ENCODE data around the gene ARHGAP4.

The ARHGAP4 gene

DNA sequence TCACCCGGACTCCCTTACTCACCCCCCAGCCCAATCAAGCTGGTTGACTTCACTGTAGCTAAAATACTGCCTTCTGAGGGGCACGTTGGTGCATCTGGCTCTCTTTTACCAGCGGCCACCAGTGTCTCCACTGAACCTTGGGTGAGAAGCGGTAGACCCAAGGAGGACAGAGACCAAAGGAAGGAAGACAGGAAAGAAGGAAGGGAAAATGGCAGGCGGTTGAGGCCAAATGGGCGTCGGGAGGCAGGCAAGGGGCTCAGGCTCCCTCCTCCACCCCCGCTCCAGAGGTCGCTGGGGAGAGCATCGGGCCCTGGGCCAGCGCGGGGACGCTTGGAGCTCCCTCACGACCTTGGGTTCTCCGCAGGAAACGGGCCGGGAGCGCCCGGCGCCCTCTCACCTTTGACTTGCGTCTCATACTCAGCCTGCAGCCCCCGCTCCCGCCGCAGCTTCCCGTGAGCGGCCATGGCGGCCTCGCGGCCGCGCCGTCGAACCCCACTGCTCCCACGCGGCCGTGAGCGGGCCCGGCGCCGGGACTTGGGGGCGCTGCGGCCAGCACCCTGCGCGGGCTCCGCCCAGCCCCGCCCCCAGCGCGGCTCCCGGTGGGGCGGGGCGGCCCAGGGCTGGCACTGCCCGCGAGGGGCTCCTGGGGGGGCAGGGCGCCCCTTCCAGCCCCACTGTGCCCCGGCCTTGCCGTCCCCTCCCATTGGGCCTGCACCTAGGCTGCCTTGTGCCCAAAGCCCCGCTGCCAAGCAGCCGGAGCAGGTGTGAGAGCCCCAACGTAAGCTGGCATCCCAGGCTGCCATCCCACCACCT is at the start of gene ARHGAP4:
ARHGAP4 (minus strand) TSS at position 526 of the 813 bp plus-strand sequence; CDS start at position 464, 62 bp downstream.
- DNase-seq = peak; percentile 46

DNA sequence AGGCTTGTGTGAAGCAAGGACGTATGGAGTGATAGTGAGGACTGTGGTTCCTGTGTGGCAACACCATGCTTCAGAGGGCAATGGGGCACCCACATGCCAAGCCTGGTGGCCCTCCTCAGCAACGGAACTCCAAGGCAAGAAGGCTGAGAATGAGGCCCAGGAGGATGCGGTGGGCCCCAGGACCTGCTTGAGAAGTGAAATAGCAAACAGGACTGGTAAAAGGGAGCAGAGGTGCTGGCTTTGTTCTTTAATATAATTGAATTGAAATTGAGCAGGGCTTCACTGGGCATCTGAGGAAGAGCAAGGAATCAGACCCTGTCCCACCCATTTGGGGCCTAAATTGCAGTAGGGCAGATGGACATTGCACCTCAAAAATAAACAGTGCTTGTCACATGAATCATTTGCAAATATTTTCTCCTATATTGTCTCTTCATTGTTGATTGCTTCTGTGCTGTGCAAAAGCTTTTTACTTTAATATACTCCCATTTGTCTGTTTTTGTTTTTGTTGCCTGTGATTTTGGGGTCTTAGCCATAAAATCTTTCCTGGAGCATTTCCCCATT is 48.7 kb upstream of the ARHGAP4 start:
- no peak for DNase-seq

DNA sequence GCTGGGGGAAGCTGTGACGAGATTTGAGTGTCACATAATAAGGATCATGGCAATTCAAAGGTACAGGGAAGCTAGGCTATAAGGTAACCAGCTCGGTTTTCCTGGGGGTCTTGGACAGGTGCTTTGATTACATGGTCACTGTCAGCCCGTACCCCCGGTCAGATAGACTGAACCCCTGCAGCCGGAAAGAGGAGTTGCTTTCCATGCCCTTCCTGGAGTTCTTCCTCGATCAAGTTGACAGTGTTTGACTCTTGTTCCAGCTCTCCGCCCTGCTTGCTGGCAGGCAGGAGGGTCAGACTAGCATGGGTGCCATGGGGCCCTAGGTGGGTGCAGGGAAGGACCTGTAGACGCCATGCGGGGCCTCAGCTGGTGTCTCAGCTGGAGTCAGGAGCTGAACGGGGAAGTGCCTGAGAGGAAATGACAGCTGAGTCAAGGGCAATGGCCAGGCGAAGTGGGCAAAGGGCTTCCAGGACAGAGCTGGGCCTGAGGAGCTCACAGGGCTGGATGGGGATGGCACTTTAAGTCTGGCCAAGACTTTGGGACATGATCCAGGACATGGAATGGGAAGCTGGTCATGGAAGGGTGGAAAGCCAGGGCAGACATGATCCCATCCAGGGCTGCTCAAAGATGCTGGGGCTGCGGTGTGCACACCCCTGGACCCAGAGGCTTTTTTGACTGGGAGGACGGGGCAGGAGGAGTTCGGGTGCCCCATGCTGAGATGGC is 48.1 kb upstream of the ARHGAP4 start:
- no peak for DNase-seq

DNA sequence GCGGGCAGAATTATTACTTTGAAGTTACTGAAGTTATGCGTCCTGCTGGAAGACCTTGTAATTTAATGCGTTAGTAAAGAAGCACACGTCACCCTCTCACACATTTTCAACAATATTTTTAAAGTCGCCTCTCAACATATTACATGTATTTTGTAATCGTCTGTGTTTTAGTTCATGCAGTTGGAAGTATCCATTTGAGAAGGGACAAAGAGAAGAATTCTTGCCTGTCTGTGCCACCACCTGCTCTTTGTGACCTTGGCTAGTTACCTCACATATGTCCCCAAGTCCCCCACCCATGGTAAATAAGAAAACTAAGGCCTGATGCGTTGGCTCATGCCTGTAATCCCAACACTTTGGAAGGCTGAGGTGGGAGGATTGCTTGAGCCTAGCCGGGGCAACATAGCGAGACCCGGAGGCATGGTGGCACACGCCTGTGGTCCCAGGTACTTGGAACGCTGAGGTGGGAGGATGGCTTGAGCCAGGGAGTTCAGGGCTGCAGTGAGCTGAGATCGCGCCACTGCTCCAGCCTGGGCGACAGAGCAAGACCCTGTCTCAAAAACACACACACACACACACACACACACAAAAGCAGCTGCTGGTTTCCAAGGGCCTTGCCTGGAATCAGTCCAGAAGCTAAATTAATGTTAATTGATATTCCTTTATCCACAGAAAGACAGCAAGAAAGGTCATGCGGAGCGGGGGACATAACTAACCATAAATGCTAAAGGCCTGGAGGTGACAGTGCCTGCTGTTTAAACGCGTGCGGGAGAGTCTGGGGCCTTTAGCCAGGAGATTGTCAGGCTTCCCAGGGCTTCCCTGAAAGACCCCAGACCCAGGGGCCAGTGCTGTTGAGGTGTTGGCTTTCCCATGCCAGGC is 47.3 kb upstream of the ARHGAP4 start:
- no peak for DNase-seq

DNA sequence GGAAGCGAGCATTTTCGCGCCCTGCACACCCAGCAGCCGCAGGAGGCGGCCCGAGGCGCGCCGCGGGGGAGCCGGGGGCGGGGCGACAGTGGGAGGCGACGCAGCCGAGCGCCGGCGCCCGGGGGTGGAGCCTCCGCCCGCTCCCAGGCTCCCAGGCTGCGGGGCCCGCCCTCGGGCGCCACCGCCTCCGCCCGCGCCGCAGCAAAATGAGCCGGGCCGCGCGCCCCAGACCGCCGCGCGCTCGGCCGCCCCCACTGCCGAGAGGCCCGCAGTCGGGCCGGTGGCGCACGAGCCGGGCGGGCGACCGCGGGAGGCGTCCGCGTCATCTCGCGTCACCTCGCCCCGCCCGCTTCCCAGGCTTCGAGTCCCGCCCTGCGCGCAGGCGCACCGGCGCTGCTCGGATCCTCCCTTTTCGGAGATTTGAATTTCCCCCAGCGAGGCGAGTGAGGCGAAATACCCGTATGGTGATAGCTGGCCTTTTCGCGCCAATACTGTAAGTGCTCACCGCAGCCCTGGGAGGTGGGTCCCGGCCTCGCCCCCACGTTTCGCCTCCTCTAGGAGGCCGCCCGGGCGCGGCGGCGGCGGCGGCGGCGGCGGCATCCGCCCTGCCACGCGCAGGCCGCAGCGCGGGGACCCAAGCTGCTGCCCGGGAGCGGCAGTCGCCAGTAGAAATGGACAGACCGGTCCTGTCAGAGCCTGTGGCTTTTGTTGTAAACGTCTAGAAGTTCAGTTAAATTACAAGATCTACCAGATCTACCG is 46.5 kb upstream of the ARHGAP4 start, which contains the start of gene TMEM187:
TMEM187 (plus strand) TSS at position 387 of the 759 bp plus-strand sequence. CDS start 9,309 bp downstream, outside the sequence.
- peak; percentile 84 for DNase-seq

DNA sequence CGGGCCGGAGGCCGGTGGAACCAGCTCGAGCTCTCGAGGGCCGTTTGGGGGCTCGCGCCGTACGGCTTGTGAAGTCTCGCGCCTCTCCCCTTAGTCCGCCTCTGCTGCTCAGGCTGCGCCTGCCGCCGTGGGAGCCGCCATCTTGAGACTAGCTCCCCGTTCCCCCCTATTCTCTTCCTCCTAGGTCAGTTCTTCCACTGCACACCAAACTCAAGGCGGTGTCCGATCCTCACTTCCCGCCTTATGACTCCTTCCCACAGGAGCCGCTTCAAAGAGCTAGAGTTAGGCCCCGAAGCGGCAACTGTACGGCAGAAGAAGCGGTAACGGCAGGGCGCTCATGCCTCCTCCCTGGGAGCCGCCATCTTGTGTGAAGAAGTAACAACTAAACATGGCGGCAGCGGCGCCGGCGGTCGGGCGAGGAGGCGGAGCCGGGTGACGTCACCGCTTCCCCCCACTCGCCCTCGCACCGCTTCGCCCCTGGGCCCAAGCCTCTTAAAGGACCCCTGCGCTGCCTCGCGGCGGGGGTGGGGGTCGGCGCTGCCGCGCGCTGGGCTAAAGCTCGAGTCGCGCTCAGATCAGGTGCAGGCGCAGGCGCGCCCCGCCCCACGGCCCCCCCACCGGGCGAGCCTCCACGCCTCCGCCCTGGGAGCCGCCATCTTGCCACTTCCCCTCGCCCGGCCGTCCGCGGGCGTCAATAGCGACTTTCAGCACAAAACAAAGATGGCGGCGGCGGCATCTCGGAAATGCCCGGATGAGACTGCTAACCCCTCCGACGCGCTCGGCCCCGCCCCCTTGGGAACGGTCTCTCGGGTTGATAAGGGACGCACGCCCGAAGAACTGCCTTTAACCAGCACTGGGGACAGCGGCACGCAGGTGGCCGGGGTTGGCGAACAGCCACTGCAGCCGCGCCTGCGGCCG is 45.6 kb upstream of the ARHGAP4 start, which contains the start of gene HCFC1:
HCFC1 (minus strand) TSS at position 369 of the 918 bp plus-strand sequence. CDS start 978 bp downstream, outside the sequence.
- peak; percentile 87 for DNase-seq

DNA sequence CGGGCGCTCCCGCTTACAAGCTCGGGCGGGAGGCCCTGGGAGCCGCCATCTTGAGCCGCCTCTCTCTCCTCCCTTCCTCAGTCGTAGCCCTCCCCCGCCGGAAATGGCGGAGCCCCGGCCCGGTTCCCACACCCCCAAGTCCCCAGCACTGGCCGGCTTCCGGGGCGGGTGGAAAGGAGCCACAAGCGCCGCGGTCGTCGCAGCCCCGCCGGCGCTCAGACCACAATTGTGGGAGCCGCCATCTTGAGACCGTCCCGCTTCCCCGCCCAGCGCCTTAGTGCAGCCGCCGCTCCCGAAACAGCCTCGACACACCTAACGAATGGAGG is 45.0 kb upstream of the ARHGAP4 start:
- DNase-seq = peak; percentile 82

DNA sequence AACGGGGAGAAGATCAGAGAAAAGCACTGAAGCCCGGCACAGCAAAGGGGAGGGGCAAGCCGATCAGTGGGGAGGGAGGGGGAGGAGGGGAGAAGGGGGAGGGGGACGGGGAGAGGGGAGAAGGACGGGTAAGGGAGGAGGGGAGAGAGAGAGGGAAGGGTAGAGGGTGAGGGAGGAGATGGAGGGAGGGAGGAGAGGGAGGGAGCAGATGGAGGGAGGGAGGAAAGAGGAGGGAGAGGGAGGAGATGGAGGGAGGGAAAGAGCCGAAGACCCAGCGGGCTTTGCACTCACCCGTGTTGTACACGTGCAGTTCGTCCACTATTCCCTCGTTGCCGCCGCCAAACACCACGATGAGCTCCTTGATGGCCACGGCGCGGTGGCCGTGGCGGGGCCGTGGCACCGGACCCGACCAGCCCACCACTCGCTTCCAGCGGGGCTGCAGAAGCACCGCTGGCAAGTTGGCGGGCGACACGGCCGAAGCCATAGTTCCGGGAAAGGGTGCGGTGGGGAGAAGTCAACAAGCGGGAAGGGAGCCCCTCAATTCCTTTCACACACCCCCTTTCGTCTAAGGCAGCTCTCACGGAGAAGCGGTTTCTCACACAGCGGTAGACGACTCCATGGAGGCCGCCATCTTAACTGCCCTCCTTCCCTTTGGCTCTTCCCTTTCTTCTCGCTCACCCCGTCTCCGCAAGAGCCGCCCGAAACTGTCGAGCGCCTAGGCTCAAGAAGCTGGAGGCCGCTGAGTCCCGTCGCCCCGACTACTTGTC is 44.5 kb upstream of the ARHGAP4 start:
- no peak for DNase-seq

DNA sequence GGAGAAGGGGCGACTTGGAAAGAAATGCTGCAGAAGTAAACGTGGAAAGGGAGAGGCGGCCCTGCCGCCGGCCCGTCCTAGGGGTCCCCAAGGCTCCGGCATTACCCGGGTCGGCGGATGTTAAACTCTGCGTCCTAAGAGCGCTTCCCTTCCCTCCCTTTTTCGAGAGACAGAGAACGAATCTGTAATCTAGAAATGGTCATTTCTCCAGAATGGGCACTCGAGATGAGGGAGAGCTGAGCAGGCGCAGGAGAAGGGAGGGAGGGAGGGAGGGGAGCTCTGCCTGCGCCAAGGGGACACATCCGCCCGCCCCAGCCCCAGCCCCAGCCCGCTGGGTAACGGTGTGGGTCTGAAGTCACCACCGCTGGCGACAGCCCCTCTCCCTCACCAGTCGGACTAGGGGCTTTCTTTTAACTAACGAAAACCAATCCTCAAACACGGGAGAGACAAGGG is 43.9 kb upstream of the ARHGAP4 start:
- no peak for DNase-seq

DNA sequence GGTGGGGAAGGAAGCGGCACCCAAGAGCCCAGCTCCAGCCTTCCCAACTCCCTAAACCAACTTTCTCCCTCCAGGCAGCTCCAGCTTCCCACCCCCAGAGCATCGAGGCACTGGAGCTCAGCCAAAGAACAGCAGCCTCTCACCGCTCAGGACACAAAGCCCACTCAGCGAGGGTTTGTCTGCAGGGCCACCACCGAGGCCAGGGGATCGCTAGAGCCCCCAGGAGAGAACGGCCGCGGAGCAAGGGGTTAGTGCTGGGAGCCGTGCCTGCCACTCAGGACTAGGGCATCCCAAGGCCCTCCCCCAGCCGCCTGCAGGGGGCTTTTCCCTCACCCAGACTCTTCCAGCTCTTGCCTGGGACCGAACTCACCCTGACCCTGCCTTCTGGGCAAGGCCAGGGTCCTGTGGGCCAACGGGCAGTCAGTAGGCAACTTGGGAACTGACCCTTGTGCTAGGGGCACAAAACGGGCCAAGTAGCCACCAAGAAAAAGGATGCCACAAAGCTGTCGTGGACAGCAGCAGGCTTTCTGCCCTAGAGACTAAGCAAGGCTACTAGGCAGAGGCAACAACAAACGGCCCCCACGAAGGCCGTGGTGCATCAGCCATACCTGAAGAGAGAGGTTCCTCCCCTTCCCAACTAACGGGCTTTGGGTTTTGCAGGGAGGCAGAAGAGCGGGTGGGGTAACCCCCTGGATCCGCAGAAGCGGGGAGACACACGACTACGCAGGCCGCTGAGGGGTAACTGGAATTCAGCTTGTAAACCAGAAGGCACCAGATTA is 43.2 kb upstream of the ARHGAP4 start:
- no peak for DNase-seq

DNA sequence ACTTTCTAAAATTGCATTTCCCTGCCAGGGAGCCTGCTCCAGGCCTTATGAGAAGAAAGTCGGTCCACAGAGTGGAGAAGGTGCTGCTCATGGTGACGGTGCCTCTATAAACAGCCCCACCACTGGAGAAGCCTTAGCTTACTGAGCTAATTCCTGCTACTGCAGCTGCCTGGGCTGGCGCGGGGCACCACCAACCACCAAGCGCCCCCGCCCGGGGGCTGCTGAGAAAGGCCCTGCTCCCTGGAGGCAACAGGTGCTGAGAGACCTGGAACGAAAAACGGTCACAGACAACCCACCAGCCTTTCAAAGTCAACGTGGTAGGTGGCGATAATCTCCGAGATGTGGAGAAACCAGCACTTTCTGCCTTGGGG is 42.7 kb upstream of the ARHGAP4 start:
- DNase-seq = peak; percentile 48

DNA sequence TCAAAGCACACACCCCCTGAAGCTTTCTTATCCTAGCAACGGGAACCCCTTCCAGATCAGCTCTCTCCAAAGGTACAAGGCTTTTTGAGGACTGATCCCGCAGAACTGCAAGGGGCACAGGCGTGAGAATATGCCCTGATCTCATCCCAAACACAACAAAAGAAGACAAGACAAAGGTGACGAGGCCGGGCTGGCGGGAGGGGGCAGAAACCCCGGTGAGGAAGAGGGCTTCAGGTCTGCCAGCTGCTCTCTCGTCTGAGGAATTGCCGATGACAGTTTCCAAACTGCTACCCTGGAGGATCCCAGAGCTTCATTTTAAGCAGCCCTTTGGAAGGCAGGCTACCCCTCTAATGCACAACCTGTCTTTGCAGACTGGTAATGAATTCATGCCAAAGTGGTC is 42.2 kb upstream of the ARHGAP4 start:
- DNase-seq = no peak

DNA sequence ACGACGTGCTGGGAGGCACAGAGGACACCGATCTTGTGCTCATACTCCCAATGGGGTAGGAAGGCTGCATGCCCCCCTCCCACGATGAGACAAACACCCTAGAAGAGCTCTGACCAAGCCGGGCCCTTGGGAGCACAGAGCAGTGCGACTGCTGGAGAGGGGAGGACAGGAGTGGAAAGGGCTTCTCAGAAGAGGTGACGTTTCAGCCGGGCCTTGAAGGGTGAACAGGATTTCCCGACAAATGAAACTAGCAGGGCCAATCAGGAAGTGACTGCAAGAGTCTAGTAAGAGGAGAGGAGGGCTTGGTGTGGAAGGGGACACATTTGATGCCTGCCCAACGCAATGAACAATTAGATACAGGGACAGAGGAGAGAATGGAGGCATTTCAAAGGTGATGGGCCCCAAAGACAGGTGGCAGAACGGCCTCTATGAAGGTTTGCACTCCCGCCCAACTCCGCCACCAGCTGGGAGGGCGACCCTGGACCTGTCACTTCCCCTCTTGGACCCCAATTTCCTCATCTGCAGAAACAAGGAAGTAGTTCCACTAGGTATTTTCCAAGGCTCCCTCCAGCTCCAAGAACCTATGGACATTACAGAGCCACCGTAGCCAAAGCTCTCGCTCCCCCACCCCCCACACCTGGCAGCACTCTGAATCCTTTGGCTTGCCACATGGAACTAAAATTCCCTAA is 41.6 kb upstream of the ARHGAP4 start:
- no peak for DNase-seq

DNA sequence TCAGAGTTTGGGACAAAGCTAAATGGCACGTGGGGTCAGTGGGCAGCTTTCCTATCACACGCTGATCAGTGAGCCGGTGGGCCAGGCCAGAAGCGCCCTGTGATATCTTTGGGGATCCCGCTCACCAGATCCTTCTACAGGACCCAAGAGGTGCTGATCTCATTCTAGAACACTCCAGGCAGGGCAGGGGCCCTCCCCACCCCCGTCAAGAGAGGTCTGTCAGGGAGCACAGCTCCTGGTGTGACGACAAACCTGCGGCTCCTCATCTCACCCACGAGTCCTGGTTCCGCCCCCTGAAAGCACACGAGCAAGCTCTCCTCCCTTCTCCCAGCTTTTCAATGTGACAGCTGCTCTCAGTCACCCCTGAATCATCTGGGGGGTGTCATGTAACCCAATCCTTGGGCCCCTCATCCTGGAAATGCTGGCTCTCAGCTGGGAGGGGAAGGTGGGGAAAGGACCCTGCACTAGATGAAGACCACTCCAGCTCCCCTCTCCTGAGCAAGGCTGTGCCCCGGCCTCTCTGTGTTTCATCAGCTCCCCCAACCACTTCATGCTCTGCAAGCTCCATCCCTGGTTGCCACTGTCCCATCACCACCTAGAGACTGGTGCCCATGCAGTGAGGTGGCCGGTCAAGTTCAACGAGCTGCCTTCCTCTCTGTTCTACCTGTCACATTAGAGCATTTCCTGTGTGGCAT is 40.9 kb upstream of the ARHGAP4 start:
- peak; percentile 55 for DNase-seq

DNA sequence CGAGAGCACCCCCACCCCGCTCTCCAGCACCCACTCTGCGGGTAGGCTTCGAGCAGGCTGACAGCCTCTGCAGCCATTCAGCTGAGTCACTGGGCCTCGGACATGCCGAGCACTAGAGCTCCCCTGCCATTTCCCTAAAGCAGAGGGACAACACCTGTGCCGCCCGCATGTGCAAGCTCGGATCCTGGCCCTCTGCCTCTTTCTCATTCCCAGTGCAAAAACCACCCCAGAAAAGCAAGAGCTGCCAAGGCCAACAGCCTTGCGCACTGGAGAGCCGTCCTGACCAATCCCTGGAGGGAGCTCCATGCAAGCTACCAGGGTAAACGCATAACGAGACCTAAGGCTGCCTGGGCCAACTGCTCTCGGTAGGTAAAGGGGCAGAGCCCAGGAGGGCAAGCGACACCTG is 40.2 kb upstream of the ARHGAP4 start:
- DNase-seq = no peak

DNA sequence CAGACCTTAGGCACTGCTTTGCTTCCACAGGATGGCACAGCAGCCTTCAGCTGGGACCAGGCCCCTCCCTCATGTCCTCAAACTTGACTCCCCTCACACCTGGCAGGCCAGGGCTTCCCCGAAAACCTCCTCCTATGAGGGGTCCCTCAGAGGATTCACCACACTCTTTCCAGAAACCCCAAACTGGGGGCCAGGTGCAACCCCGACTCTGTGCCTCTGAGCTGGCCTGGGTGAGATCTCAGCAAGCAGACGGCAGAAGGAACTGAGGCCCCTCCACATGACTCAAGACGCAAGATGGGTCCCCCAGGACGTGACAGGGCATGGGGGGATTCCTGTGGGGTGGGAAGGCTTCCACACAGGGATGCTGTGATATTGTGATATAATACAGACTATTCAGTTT is 39.3 kb upstream of the ARHGAP4 start:
- DNase-seq = no peak

DNA sequence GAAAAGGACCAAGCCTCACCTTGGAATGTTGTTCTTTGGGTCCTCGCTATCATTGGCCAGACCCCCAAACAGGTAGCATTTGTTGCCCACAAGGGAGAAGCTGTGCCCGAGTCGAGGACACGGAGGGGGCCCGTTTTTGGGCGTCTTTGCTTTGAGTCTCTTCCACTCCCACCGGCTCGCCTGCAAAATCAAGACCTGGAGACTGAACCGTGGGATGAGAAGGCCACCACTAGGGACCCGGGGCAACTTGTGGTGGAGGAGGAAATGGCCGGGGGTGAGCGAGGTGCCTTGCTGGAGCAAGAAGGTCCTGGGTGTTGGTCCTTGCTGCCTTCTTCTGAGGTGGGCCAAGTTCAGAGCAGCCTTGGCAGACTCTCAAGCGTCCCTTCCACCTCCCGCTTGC is 38.0 kb upstream of the ARHGAP4 start:
- DNase-seq = no peak

DNA sequence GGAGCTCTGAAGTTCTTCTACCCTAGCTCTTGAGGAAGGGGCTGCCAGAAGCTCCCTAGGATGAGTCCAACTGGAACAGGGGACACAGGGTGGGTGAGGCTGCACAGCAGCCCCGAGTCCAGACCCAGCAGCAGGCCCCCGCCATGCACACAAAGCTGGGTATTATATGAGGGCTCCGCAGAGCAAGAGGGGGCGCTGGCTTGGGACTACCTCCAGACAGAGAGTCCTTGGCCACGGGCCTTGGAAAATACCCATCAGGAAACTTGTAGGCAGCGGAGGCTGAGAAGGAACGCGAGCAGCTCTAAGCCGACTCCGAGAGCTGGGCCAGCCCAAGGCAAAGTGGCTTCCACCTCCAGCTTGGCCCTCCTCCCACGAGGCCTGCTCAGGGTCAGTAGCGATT is 37.5 kb upstream of the ARHGAP4 start:
- DNase-seq = no peak

All from stimulated activated CD4-positive, alpha-beta T cell treated with anti-CD3 and anti-CD28 coated beads, Interleukin-4, amount 100 ng/mL, for 1 hour (primary cell).